ENCODE results near the gene PRSS1.
"Not testable (repeated sequence)": the region's sequence is repeated elsewhere in the genome, so short reads cannot be mapped to it uniquely, and the experiment has no call there.

PRSS1 gene

GRCh38 chr7:142717453-142717852, 31.8 kb upstream of the PRSS1 start:
- no peak overlapping the region for H3K27ac ChIP-seq (ENCODE audit: low read depth, low read length)
- H3K36me3 ChIP-seq (ENCODE audit: control insufficient read depth in 5 of 5, insufficient read depth in 5 of 5, low read length in 5 of 5), result no peaks in the 10 kb centered on the region
- no peak overlapping the region for H3K9ac ChIP-seq (ENCODE audit: low read length in 5 of 5)
- H3K4me3 ChIP-seq (ENCODE audit: low read depth in 1 of 5, low read length in 5 of 5), result no peak overlapping the region
- peaks cover 0 to 3% (median 0%) of the 10 kb centered on the region in 5 donors for H3K27me3 ChIP-seq (ENCODE audit: control insufficient read depth in 5 of 5, insufficient read depth in 4 of 5, low read length in 5 of 5)
- H3K9me3 ChIP-seq (ENCODE audit: control insufficient read depth in 5 of 5, low read length in 5 of 5), result no peaks in the 10 kb centered on the region
- H3K4me1 ChIP-seq (ENCODE audit: control insufficient read depth in 5 of 5, insufficient read depth in 5 of 5, low read length in 5 of 5), result no peaks in the 10 kb centered on the region

- Histone ChIP-seq H3K4me3 (ENCODE audit: low read depth in 1 of 5, low read length in 5 of 5) (no peak overlapping the region), H3K27me3 (ENCODE audit: control insufficient read depth in 5 of 5, insufficient read depth in 4 of 5, low read length in 5 of 5) (peaks cover 0 to 3% (median 2%) of the 10 kb centered on the region in 5 donors), H3K36me3 (ENCODE audit: control insufficient read depth in 5 of 5, insufficient read depth in 5 of 5, low read length in 5 of 5) (no peaks in the 10 kb centered on the region), H3K9me3 (ENCODE audit: control insufficient read depth in 5 of 5, low read length in 5 of 5) (no peaks in the 10 kb centered on the region), H3K4me1 (ENCODE audit: control insufficient read depth in 5 of 5, insufficient read depth in 5 of 5, low read length in 5 of 5) (no peaks in the 10 kb centered on the region), H3K9ac (ENCODE audit: low read length in 5 of 5) (no peak overlapping the region), H3K27ac (ENCODE audit: low read depth, low read length) (no peak overlapping the region)
Measured at GRCh38 chr7:142718313-142718712, 31.0 kb upstream of the PRSS1 start.

GRCh38 chr7:142720172-142720773, 29.0 kb upstream of the PRSS1 start:
- Histone ChIP-seq H3K27me3 (ENCODE audit: control insufficient read depth in 5 of 5, insufficient read depth in 4 of 5, low read length in 5 of 5) (peaks cover 0 to 3% (median 2%) of the 10 kb centered on the region in 5 donors), H3K9me3 (ENCODE audit: control insufficient read depth in 5 of 5, low read length in 5 of 5) (no peaks in the 10 kb centered on the region), H3K4me1 (ENCODE audit: control insufficient read depth in 5 of 5, insufficient read depth in 5 of 5, low read length in 5 of 5) (no peaks in the 10 kb centered on the region), H3K27ac (ENCODE audit: low read depth, low read length) (no peak overlapping the region), H3K9ac (ENCODE audit: low read length in 5 of 5) (no peak overlapping the region), H3K36me3 (ENCODE audit: control insufficient read depth in 5 of 5, insufficient read depth in 5 of 5, low read length in 5 of 5) (no peaks in the 10 kb centered on the region), H3K4me3 (ENCODE audit: low read depth in 1 of 5, low read length in 5 of 5) (no peak overlapping the region)

- Histone ChIP-seq H3K4me1 (ENCODE audit: control insufficient read depth in 5 of 5, insufficient read depth in 5 of 5, low read length in 5 of 5) (no peaks in the 10 kb centered on the region), H3K36me3 (ENCODE audit: control insufficient read depth in 5 of 5, insufficient read depth in 5 of 5, low read length in 5 of 5) (no peaks in the 10 kb centered on the region), H3K9ac (ENCODE audit: low read length in 5 of 5) (no peak overlapping the region), H3K4me3 (ENCODE audit: low read depth in 1 of 5, low read length in 5 of 5) (no peak overlapping the region), H3K9me3 (ENCODE audit: control insufficient read depth in 5 of 5, low read length in 5 of 5) (no peaks in the 10 kb centered on the region), H3K27ac (ENCODE audit: low read depth, low read length) (no peak overlapping the region), H3K27me3 (ENCODE audit: control insufficient read depth in 5 of 5, insufficient read depth in 4 of 5, low read length in 5 of 5) (peaks cover 0 to 3% (median 2%) of the 10 kb centered on the region in 5 donors)
Measured at GRCh38 chr7:142720986-142721385, 28.3 kb upstream of the PRSS1 start.

- Histone ChIP-seq H3K9me3 (ENCODE audit: control insufficient read depth in 5 of 5, low read length in 5 of 5) (no peaks in the 10 kb centered on the region), H3K27me3 (ENCODE audit: control insufficient read depth in 5 of 5, insufficient read depth in 4 of 5, low read length in 5 of 5) (peaks cover 0 to 3% (median 2%) of the 10 kb centered on the region in 5 donors), H3K4me3 (ENCODE audit: low read depth in 1 of 5, low read length in 5 of 5) (no peak overlapping the region), H3K36me3 (ENCODE audit: control insufficient read depth in 5 of 5, insufficient read depth in 5 of 5, low read length in 5 of 5) (no peaks in the 10 kb centered on the region), H3K9ac (ENCODE audit: low read length in 5 of 5) (no peak overlapping the region), H3K27ac (ENCODE audit: low read depth, low read length) (no peak overlapping the region), H3K4me1 (ENCODE audit: control insufficient read depth in 5 of 5, insufficient read depth in 5 of 5, low read length in 5 of 5) (no peaks in the 10 kb centered on the region)
Measured at GRCh38 chr7:142722248-142722794, 27.0 kb upstream of the PRSS1 start.

- Histone ChIP-seq H3K9ac (ENCODE audit: low read length in 5 of 5) (no peak overlapping the region), H3K4me1 (ENCODE audit: control insufficient read depth in 5 of 5, insufficient read depth in 5 of 5, low read length in 5 of 5) (no peaks in the 10 kb centered on the region), H3K9me3 (ENCODE audit: control insufficient read depth in 5 of 5, low read length in 5 of 5) (peaks cover 0 to 6% (median 0%) of the 10 kb centered on the region in 5 donors)
Measured at GRCh38 chr7:142733271-142733670, 16.0 kb upstream of the PRSS1 start.

GRCh38 chr7:142739923-142740492, 9.3 kb upstream of the PRSS1 start:
- no peaks in the 10 kb centered on the region for H3K27me3 ChIP-seq (ENCODE audit: control insufficient read depth in 5 of 5, insufficient read depth in 4 of 5, low read length in 5 of 5)
- H3K36me3 ChIP-seq (ENCODE audit: control insufficient read depth in 5 of 5, insufficient read depth in 5 of 5, low read length in 5 of 5), result no peaks in the 10 kb centered on the region

More at GRCh38 chr7:142733271-142733670, 16.0 kb upstream of the PRSS1 start:
- no peaks in the 10 kb centered on the region for H3K36me3 ChIP-seq (ENCODE audit: control insufficient read depth in 5 of 5, insufficient read depth in 5 of 5, low read length in 5 of 5)
- H3K27ac ChIP-seq (ENCODE audit: low read depth, low read length), result no peak overlapping the region
- no peaks in the 10 kb centered on the region for H3K27me3 ChIP-seq (ENCODE audit: control insufficient read depth in 5 of 5, insufficient read depth in 4 of 5, low read length in 5 of 5)
- no peak overlapping the region for H3K4me3 ChIP-seq (ENCODE audit: low read depth in 1 of 5, low read length in 5 of 5)

GRCh38 chr7:142740786-142741185, 8.5 kb upstream of the PRSS1 start:
- H3K4me3 ChIP-seq (ENCODE audit: low read depth in 1 of 5, low read length in 5 of 5), result no peak overlapping the region
- H3K36me3 ChIP-seq (ENCODE audit: control insufficient read depth in 5 of 5, insufficient read depth in 5 of 5, low read length in 5 of 5), result no peaks in the 10 kb centered on the region
- H3K9me3 ChIP-seq (ENCODE audit: control insufficient read depth in 5 of 5, low read length in 5 of 5), result no peaks in the 10 kb centered on the region
- no peak overlapping the region for H3K27ac ChIP-seq (ENCODE audit: low read depth, low read length)
- no peak overlapping the region for H3K9ac ChIP-seq (ENCODE audit: low read length in 5 of 5)
- H3K4me1 ChIP-seq (ENCODE audit: control insufficient read depth in 5 of 5, insufficient read depth in 5 of 5, low read length in 5 of 5), result no peaks in the 10 kb centered on the region
- H3K27me3 ChIP-seq (ENCODE audit: control insufficient read depth in 5 of 5, insufficient read depth in 4 of 5, low read length in 5 of 5), result no peaks in the 10 kb centered on the region

More at GRCh38 chr7:142739923-142740492, 9.3 kb upstream of the PRSS1 start:
- Histone ChIP-seq H3K9ac (ENCODE audit: low read length in 5 of 5) (no peak overlapping the region), H3K27ac (ENCODE audit: low read depth, low read length) (no peak overlapping the region), H3K4me3 (ENCODE audit: low read depth in 1 of 5, low read length in 5 of 5) (no peak overlapping the region), H3K9me3 (ENCODE audit: control insufficient read depth in 5 of 5, low read length in 5 of 5) (no peaks in the 10 kb centered on the region), H3K4me1 (ENCODE audit: control insufficient read depth in 5 of 5, insufficient read depth in 5 of 5, low read length in 5 of 5) (no peaks in the 10 kb centered on the region)

- H3K9ac ChIP-seq (ENCODE audit: low read length in 5 of 5); H3K4me1 ChIP-seq (ENCODE audit: control insufficient read depth in 5 of 5, insufficient read depth in 5 of 5, low read length in 5 of 5); H3K27me3 ChIP-seq (ENCODE audit: control insufficient read depth in 5 of 5, insufficient read depth in 4 of 5, low read length in 5 of 5); H3K36me3 ChIP-seq (ENCODE audit: control insufficient read depth in 5 of 5, insufficient read depth in 5 of 5, low read length in 5 of 5); H3K27ac ChIP-seq (ENCODE audit: low read depth, low read length); H3K9me3 ChIP-seq (ENCODE audit: control insufficient read depth in 5 of 5, low read length in 5 of 5); H3K4me3 ChIP-seq (ENCODE audit: low read depth in 1 of 5, low read length in 5 of 5): not testable (repeated sequence)
Measured at GRCh38 chr7:142741932-142742331, 7.3 kb upstream of the PRSS1 start.

GRCh38 chr7:142745091-142745635, 4.1 kb upstream of the PRSS1 start:
- H3K4me3 ChIP-seq (ENCODE audit: low read depth in 1 of 5, low read length in 5 of 5), result no peak overlapping the region
- no peaks in the 10 kb centered on the region for H3K36me3 ChIP-seq (ENCODE audit: control insufficient read depth in 5 of 5, insufficient read depth in 5 of 5, low read length in 5 of 5)
- no peaks in the 10 kb centered on the region for H3K4me1 ChIP-seq (ENCODE audit: control insufficient read depth in 5 of 5, insufficient read depth in 5 of 5, low read length in 5 of 5)
- H3K27me3 ChIP-seq (ENCODE audit: control insufficient read depth in 5 of 5, insufficient read depth in 4 of 5, low read length in 5 of 5), result peaks cover 0 to 6% (median 0%) of the 10 kb centered on the region in 5 donors
- no peaks in the 10 kb centered on the region for H3K9me3 ChIP-seq (ENCODE audit: control insufficient read depth in 5 of 5, low read length in 5 of 5)
- H3K9ac ChIP-seq (ENCODE audit: low read length in 5 of 5), result no peak overlapping the region
- H3K27ac ChIP-seq (ENCODE audit: low read depth, low read length), result no peak overlapping the region
